Spinal cord (tissue), 10 donors: ENCODE data around the gene TSPAN2. TPM values are rescaled to one million over a fixed set of nuclear protein-coding genes. Genes with fewer than 3 reads are reported as not detected.
A peak's percentile ranks its signal among the peaks of the same experiment; 100 is the strongest.

Experiments used
- DNase-seq, 6 donors: peaks; one replicate each; pipeline versions ENCODE4 v3.0.0 to v3.0.0-alpha.2; 2013 to 2015; ENCODE audit warnings: low spot score in 6 of 6, low read depth in 4 of 6
- H3K27ac ChIP-seq: one replicate; pipeline ENCODE4 v1.5.1; 2013; ENCODE audit warnings: low read depth, low read length, control low read depth
- H3K27me3 ChIP-seq: one replicate; pipeline ENCODE4 v1.6.1; 2013; ENCODE audit warnings: low read length; ENCODE audit not compliant: control insufficient read depth, insufficient read depth
- H3K36me3 ChIP-seq: one replicate; pipeline ENCODE4 v1.6.1; 2013; ENCODE audit warnings: low read length; ENCODE audit not compliant: control insufficient read depth, insufficient read depth
- H3K4me1 ChIP-seq: one replicate; pipeline ENCODE4 v1.6.1; 2013; ENCODE audit warnings: low read length; ENCODE audit not compliant: control insufficient read depth, insufficient read depth
- H3K4me3 ChIP-seq: one replicate; pipeline ENCODE4 v1.5.1; 2013; ENCODE audit warnings: low read depth, low read length, control low read depth
- H3K9me3 ChIP-seq: one replicate; pipeline ENCODE4 v1.6.1; 2013; ENCODE audit warnings: low read length; ENCODE audit not compliant: control insufficient read depth, insufficient read depth
- WGBS: methylation state at CpG from one replicate; pipeline ENCODE4 v1.1.5; 2013; ENCODE audit warnings: missing lambda C conversion rate; ENCODE audit not compliant: insufficient coverage; 5-methylcytosine and 5-hydroxymethylcytosine counted together
- polyA plus RNA-seq, 2 donors: library from polyadenylated mRNA; unstranded; fragments of 120-200 nt; gene quantifications; one replicate each; pipeline ENCODE4 v1.2.1, GENCODE V29; 2013; ENCODE audit not compliant: insufficient read length in 2 of 2
- total RNA-seq, 2 donors: library from RNA; depleted of rRNA in 1 of 2; stranded (reverse); fragments of 120-200 nt in 1 of 2; fragments of >200 nt in 1 of 2; gene quantifications; one replicate each; pipeline versions ENCODE4 v1.2.3 to v1.2.4, GENCODE V29; 2013 to 2014
- donor health status: healthy.

Gene TSPAN2
- total and polyA plus RNA-seq, 4 donors, result 8.9 to 29.0 (median 28.7) TPM

GRCh38 chr1:115057661-115058254 is 31.5 kb downstream of the TSPAN2 start:
- Histone ChIP-seq H3K27me3 (no peaks in the 10 kb centered on the region), H3K4me1 (peaks cover 6% of the 10 kb centered on the region), H3K36me3 (peaks cover 5% of the 10 kb centered on the region), H3K4me3 (no peak overlapping the region), H3K27ac (no peak overlapping the region), H3K9me3 (no peaks in the 10 kb centered on the region)
- WGBS, result 75% methylated on average over 4 of the region's 6 CpGs
- no peak for DNase-seq

- H3K4me3 ChIP-seq, result no peak overlapping the region
- DNase-seq, result peak in 2 of 6 donors; percentile 50 to 79
- H3K4me1 ChIP-seq, result peaks cover 6% of the 10 kb centered on the region
- 13% methylated on average over 9 of the region's 9 CpGs for WGBS
- peaks cover 3% of the 10 kb centered on the region for H3K36me3 ChIP-seq
- no peak overlapping the region for H3K27ac ChIP-seq
- H3K9me3 ChIP-seq, result no peaks in the 10 kb centered on the region
- no peaks in the 10 kb centered on the region for H3K27me3 ChIP-seq
Measured at GRCh38 chr1:115056395-115056798, 32.9 kb downstream of the TSPAN2 start.

GRCh38 chr1:115052454-115053083 is 36.7 kb downstream of the TSPAN2 start:
- Histone ChIP-seq H3K27me3 (no peaks in the 10 kb centered on the region), H3K27ac (no peak overlapping the region), H3K36me3 (peaks cover 2% of the 10 kb centered on the region), H3K9me3 (no peaks in the 10 kb centered on the region), H3K4me1 (peaks cover 6% of the 10 kb centered on the region), H3K4me3 (no peak overlapping the region)
- DNase-seq, result peak in 5 of 6 donors; percentile 11 to 86 (median 31)
- 61% methylated on average over 4 of the region's 9 CpGs for WGBS

- WGBS, result 88% methylated on average over 2 of the region's 5 CpGs
- H3K27ac ChIP-seq, result no peak overlapping the region
- H3K9me3 ChIP-seq, result no peaks in the 10 kb centered on the region
- no peaks in the 10 kb centered on the region for H3K36me3 ChIP-seq
- peaks cover 6% of the 10 kb centered on the region for H3K4me1 ChIP-seq
- DNase-seq, result no peak
- no peaks in the 10 kb centered on the region for H3K27me3 ChIP-seq
- H3K4me3 ChIP-seq, result no peak overlapping the region
Measured at GRCh38 chr1:115051850-115052249, 37.5 kb downstream of the TSPAN2 start.

GRCh38 chr1:115046751-115047150 is 42.6 kb downstream of the TSPAN2 start:
- Histone ChIP-seq H3K27ac (no peak overlapping the region), H3K9me3 (no peaks in the 10 kb centered on the region), H3K36me3 (no peaks in the 10 kb centered on the region), H3K4me3 (no peak overlapping the region), H3K4me1 (no peaks in the 10 kb centered on the region), H3K27me3 (no peaks in the 10 kb centered on the region)
- DNase-seq, result no peak

GRCh38 chr1:115041654-115042053 is 47.6 kb downstream of the TSPAN2 start:
- H3K4me1 ChIP-seq, result no peaks in the 10 kb centered on the region
- no peak overlapping the region for H3K4me3 ChIP-seq
- no peaks in the 10 kb centered on the region for H3K36me3 ChIP-seq
- no peak for DNase-seq
- no peak overlapping the region for H3K27ac ChIP-seq
- H3K27me3 ChIP-seq, result no peaks in the 10 kb centered on the region
- H3K9me3 ChIP-seq, result no peaks in the 10 kb centered on the region

- no peak overlapping the region for H3K4me3 ChIP-seq
- no peaks in the 10 kb centered on the region for H3K27me3 ChIP-seq
- no peak for DNase-seq
- WGBS, result no CpG with 5 or more reads among the region's 2 CpGs
- no peak overlapping the region for H3K27ac ChIP-seq
- H3K36me3 ChIP-seq, result no peaks in the 10 kb centered on the region
- H3K9me3 ChIP-seq, result no peaks in the 10 kb centered on the region
- H3K4me1 ChIP-seq, result no peaks in the 10 kb centered on the region
Measured at GRCh38 chr1:115040501-115040900, 48.8 kb downstream of the TSPAN2 start.

GRCh38 chr1:115036814-115037507 is 52.3 kb downstream of the TSPAN2 start:
- WGBS, result 71% methylated on average over 1 of the region's 4 CpGs
- Histone ChIP-seq H3K9me3 (no peaks in the 10 kb centered on the region), H3K36me3 (no peaks in the 10 kb centered on the region), H3K4me3 (no peak overlapping the region), H3K27ac (no peak overlapping the region), H3K4me1 (no peaks in the 10 kb centered on the region), H3K27me3 (no peaks in the 10 kb centered on the region)
- no peak for DNase-seq

- DNase-seq, result no peak
- Histone ChIP-seq H3K4me1 (no peaks in the 10 kb centered on the region), H3K27ac (no peak overlapping the region), H3K9me3 (no peaks in the 10 kb centered on the region), H3K27me3 (no peaks in the 10 kb centered on the region), H3K4me3 (no peak overlapping the region), H3K36me3 (no peaks in the 10 kb centered on the region)
- no CpG with 5 or more reads among the region's 1 CpG for WGBS
Measured at GRCh38 chr1:115035652-115036051, 53.7 kb downstream of the TSPAN2 start.

- Histone ChIP-seq H3K4me3 (no peak overlapping the region), H3K36me3 (no peaks in the 10 kb centered on the region), H3K27ac (no peak overlapping the region), H3K9me3 (no peaks in the 10 kb centered on the region), H3K4me1 (no peaks in the 10 kb centered on the region), H3K27me3 (no peaks in the 10 kb centered on the region)
- no peak for DNase-seq
- no CpG with 5 or more reads among the region's 2 CpGs for WGBS
Measured at GRCh38 chr1:115031595-115031994, 57.7 kb downstream of the TSPAN2 start.
